HG02938 (cell line): ENCODE data around the gene NR6A1.

ENCODE experiments used
- ATAC-seq: cut with Tn5 transposase; IDR thresholded peaks from one replicate; pipeline ENCODE4 v1.9.1; 2021; ENCODE audit warnings: mild to moderate bottlenecking, moderate library complexity; ENCODE audit not compliant: unreplicated experiment

Gene NR6A1

GRCh38 chr9:124663046-124663961 is 107.8 kb downstream of the NR6A1 start:
- ATAC-seq = no peak

GRCh38 chr9:124662561-124662960 is 108.5 kb downstream of the NR6A1 start:
- ATAC-seq = no peak

- no peak for ATAC-seq
These were observed 109.8 kb downstream of the NR6A1 start for GRCh38 chr9:124661271-124661670.

GRCh38 chr9:124660341-124660801 is 110.7 kb downstream of the NR6A1 start:
- ATAC-seq = no peak

- peak; percentile 45 for ATAC-seq
These were observed 111.9 kb downstream of the NR6A1 start for GRCh38 chr9:124659099-124659659.

- peak; percentile 89 for ATAC-seq
These were observed 112.7 kb downstream of the NR6A1 start for GRCh38 chr9:124658165-124659017.

- ATAC-seq = no peak
These were observed 113.6 kb downstream of the NR6A1 start for GRCh38 chr9:124657516-124657915.

GRCh38 chr9:124654431-124654830 is 116.7 kb downstream of the NR6A1 start:
- ATAC-seq = no peak

GRCh38 chr9:124652615-124653393 is 118.3 kb downstream of the NR6A1 start:
- no peak for ATAC-seq

- ATAC-seq = no peak
These were observed 118.9 kb downstream of the NR6A1 start for GRCh38 chr9:124652203-124652602.

GRCh38 chr9:124645274-124645673 is 125.8 kb downstream of the NR6A1 start:
- ATAC-seq = no peak

- ATAC-seq = no peak
These were observed 131.5 kb downstream of the NR6A1 start for GRCh38 chr9:124639637-124640036.

GRCh38 chr9:124635285-124635684 is 135.8 kb downstream of the NR6A1 start:
- no peak for ATAC-seq

GRCh38 chr9:124632077-124632621 is 139.0 kb downstream of the NR6A1 start:
- ATAC-seq = no peak

- no peak for ATAC-seq
These were observed 139.8 kb downstream of the NR6A1 start for GRCh38 chr9:124631326-124631725.

GRCh38 chr9:124629600-124629999 is 141.5 kb downstream of the NR6A1 start:
- no peak for ATAC-seq

- no peak for ATAC-seq
These were observed 142.4 kb downstream of the NR6A1 start for GRCh38 chr9:124628741-124629140.

- no peak for ATAC-seq
These were observed 144.8 kb downstream of the NR6A1 start for GRCh38 chr9:124626276-124626675.

- no peak for ATAC-seq
These were observed 146.0 kb downstream of the NR6A1 start for GRCh38 chr9:124625087-124625486.

- no peak for ATAC-seq
These were observed 146.4 kb downstream of the NR6A1 start for GRCh38 chr9:124624735-124624992.
